GM12864 (cell line): ENCODE measurements around the gene PEMT.

ENCODE experiments used
- DNase-seq: peaks from one replicate; pipeline ENCODE4 v3.0.0-alpha.2; 2011; ENCODE audit warnings: low read depth
- H3K4me3 ChIP-seq: 2 replicates; pipeline ENCODE4 v1.5.1; 2011; ENCODE audit warnings: mild to moderate bottlenecking, low read depth, low read length, control low read depth
- TF ChIP-seq, protein P1 (sequence below): IDR thresholded peaks from 2 replicates; pipeline ENCODE4 v1.5.1; 2011; ENCODE audit warnings: low read depth, mild to moderate bottlenecking, moderate library complexity, low read length, control low read depth, inconsistent platforms; ENCODE audit errors: missing control alignments

PEMT gene

DNA sequence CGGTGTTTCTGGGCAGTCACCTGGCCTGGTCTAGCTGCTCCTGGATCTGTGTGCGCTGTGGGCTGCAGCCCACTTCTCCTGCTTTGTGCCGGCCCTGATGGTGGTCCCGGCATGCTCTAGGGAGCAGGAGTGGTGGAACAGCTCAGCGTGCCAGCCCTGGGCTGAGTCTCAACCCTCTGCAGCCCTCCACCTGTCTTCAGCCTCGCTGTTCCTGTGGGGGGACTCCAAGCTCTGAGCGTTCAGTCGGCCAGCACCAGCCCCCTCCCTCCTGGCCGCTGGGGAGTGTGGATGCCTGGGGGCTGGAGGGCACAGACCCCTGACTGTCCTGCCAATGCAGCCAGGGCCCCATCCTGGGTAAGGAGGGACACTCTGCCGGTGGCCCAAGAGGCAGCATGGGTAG, 71.6 kb downstream of the PEMT start:
- H3K4me3 ChIP-seq = no peak overlapping the region
- TF ChIP-seq, protein P1, sequence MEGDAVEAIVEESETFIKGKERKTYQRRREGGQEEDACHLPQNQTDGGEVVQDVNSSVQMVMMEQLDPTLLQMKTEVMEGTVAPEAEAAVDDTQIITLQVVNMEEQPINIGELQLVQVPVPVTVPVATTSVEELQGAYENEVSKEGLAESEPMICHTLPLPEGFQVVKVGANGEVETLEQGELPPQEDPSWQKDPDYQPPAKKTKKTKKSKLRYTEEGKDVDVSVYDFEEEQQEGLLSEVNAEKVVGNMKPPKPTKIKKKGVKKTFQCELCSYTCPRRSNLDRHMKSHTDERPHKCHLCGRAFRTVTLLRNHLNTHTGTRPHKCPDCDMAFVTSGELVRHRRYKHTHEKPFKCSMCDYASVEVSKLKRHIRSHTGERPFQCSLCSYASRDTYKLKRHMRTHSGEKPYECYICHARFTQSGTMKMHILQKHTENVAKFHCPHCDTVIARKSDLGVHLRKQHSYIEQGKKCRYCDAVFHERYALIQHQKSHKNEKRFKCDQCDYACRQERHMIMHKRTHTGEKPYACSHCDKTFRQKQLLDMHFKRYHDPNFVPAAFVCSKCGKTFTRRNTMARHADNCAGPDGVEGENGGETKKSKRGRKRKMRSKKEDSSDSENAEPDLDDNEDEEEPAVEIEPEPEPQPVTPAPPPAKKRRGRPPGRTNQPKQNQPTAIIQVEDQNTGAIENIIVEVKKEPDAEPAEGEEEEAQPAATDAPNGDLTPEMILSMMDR = no peak
- DNase-seq = no peak

DNA sequence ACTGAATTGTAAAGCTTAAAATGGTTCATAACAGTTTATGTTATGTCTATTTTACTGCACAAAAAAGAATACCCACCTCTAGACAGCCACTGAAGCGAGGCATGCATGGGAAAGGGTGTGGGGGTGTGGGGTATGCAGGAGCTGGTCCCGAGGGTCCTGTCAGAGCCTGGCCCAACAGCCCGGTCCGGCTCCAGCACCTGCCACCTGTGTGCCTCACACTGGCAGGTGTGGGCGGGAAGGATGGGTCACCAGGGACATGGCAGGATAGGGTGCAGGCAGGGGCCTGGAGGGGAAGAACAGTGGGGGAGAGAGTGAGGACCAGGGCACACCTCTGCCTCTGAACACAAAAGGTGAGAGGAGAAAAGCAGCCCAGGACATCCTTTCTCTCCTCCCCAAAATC, 72.6 kb downstream of the PEMT start:
- DNase-seq = no peak
- H3K4me3 ChIP-seq = no peak overlapping the region
- TF ChIP-seq, protein P1 = no peak

DNA sequence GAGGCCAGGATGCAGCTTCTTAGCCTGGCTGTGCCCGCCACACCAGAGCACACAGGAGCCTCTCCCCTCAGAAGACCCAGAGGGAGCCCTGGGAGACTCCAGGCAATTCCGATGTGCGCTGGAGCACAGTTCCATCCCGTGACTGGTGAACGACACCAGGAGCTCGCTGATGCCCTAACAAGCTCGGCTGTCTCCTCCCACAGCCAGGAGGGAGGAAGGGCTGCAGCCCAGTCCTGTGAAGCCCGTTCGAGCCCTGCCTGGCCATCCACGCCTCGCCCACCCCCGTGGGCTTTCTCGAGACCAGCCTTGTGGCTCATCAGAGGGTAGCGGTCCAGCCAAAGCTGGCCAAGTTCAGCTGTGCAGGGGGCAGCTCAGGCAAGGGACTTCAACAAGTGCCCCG, 73.5 kb downstream of the PEMT start:
- H3K4me3 ChIP-seq = no peak overlapping the region
- TF ChIP-seq, protein P1 = no peak
- DNase-seq = no peak

DNA sequence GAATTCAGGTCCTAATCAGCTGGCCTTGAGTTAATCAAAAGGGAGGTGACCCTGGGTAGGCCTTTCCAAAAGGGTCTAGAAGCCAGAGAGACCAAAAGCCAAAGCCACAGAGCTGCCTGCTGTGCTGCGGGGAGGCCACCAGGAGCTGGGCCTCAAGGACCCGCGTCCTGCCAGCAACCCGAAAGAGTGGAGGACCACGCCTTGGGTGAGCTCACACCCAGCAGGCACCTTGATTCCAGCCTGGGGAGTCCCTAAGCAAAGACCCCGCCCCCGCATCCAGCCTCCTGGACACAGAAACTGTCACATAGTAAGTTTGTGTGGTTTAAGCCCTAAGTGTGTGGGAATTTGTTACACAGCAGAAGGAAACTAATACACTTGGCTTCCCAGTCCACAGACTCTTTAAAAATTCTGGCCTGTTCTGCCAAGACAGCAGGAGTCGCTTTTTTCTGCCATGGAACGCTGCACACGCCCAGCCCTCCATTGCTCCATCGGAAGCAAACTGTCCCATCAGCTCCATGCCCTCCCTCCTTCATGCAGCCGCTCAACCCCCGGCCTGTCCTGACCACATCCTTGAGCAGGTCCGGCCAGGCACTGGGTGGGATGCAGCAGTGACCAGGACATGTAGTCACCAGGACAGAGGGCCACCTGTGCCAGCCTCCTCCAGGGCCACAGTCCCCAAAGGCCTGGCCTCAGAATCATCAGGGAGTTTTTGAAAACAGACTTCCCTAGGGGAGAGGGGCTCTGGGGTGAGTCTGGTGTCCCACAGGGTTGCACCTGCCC, 74.4 kb downstream of the PEMT start:
- TF ChIP-seq, protein P1 = no peak
- no peak overlapping the region for H3K4me3 ChIP-seq
- DNase-seq = no peak

DNA sequence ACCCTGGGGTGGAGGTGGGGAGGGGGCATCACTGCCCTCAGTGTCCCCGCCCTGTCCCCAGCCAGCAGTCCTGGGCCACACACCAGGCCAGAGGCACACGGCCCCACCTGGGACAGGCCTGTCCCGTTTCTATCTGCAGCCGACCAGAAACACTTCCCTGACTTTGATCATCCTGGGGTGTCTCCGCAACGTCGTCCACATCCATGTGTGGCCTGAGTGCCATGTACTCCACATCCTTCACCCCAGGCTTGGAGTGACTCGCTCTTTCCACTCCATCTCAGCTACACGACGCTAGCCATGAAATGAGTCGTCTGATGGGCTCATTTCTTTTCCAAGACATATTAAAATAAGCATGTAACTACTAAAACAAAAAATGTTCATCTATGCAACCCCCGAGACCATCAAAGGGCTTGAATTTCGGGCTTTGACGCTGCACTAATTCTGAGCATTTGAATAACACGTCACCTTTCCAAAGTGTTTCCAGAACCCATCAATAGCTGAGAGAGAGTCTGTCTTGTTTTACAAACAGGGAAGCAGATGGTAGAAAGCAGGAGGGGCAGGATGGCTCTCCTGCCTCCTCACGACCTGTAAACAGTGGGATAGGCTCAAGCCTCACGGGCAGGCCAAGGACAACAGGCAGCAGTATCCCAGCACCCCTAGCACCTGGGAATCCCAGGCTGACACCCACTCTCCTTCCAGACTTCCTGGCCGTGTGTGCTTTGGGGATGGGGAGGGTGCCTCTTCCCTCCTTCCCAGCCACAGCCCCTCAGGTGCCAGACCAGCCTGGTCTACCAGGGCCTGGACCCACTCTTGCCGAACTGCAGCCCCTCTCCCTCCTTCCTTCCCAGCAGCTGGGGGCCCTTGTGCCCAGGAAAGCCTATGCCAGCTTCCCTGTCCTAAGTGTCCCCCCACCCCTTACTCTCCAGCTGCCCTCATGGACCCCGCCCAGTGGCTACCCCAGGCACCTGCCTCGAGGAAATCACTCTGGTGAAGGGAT, 75.3 kb downstream of the PEMT start:
- no peak for DNase-seq
- no peak overlapping the region for H3K4me3 ChIP-seq
- TF ChIP-seq, protein P1 = no peak

DNA sequence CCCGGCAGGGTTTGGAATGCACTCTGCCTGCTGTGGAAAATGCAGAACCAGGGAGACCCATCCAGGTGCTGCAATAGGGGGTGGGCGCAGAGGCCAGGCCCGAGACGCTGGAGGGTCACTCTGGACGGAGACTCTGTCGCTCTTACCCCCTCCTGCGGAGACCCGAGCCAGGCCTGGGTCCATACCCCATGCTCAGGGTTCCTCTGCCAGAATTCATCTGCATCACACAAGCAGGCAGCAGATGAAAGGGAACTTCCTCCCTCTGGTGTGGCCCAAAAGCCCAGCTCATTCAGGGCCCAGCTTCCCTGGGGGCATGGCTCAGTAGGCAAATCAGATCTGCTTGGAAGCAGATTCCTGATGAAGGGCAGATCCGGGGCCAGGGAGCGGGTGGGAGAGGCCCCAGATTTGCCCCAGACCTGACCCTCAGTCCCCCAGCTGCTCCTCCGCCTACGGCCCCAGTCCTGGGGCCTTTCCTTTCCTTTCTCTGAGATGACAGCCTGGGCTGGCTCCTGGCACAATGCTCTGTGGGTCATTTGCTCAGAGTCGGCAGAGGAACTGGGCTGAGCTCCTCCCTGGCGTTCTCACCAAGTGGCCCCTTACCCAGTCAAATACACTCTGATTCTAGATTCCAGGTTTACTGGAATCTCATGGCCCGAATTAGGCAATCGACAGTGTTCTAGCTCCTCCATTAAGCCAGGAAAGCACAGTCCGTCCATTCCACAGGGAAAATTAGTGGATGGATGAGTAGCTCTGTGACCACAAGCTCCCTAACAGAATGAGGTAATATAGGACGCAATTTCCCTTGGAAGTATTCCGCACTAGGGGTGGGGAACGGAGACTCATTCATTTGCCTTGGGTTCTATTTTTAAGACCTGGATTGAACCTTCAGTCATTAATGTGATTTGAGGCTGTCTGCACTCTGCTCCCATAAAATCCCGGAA, 76.2 kb downstream of the PEMT start:
- no peak for DNase-seq
- TF ChIP-seq, protein P1 = no peak
- no peak overlapping the region for H3K4me3 ChIP-seq
